WTC11 (cell line): Measurements from ENCODE around the gene PAWR. TPM values are rescaled to one million over a fixed set of nuclear protein-coding genes. Genes with fewer than 3 reads are reported as not detected.

Experiments
- ATAC-seq: fragments of 200-7000 bp; cut with Tn5 transposase; 2 replicates; pipeline ENCODE4 v1.10.0; 2021; ENCODE audit warnings: mild to moderate bottlenecking, moderate library complexity
- CTCF ChIA-PET: fragments of 300-600 bp; sonication (Branson Sonifier 250); formaldehyde crosslinking; loops from one replicate; lab custom pipeline; 2021; ENCODE audit warnings: antibody characterized with exemption; lab: Charles Lee
- POLR2A ChIA-PET: fragments of 350-600 bp; sonication (Branson Sonifier 250); formaldehyde crosslinking; loops from one replicate; lab custom pipeline; 2021; ENCODE audit warnings: antibody characterized with exemption; lab: Charles Lee
- DNase-seq: peaks from one replicate; pipeline ENCODE4 v3.0.0; 2021; ENCODE audit warnings: low spot score
- H3K27ac Mint-ChIP-seq: 2 replicates; pipeline ENCODE4 v1.8.0; 2021; ENCODE audit warnings: mixed read lengths
- H3K27me3 Mint-ChIP-seq: 2 replicates; pipeline ENCODE4 v1.8.0; 2021; ENCODE audit warnings: low read depth, mild to moderate bottlenecking, moderate library complexity, mixed read lengths
- H3K36me3 Mint-ChIP-seq: 2 replicates; pipeline ENCODE4 v1.8.0; 2021; ENCODE audit warnings: mixed read lengths
- H3K4me1 Mint-ChIP-seq: 2 replicates; pipeline ENCODE4 v1.8.0; 2022; ENCODE audit warnings: mixed read lengths
- H3K4me3 Mint-ChIP-seq: 2 replicates; pipeline ENCODE4 v1.8.0; 2021; ENCODE audit warnings: mild to moderate bottlenecking, moderate library complexity, mixed read lengths
- H3K9me3 Mint-ChIP-seq: 2 replicates; pipeline ENCODE4 v1.8.0; 2021; ENCODE audit warnings: mixed read lengths
- ATF1 ChIP-seq: sonication (generic); formaldehyde crosslinking; IDR thresholded peaks from 2 replicates; pipeline ENCODE4 v1.8.1; 2023; ENCODE audit warnings: mild to moderate bottlenecking, moderate library complexity, missing genetic modification reagents
- CBFB ChIP-seq: sonication (generic); formaldehyde crosslinking; IDR thresholded peaks from 2 replicates; pipeline ENCODE4 v1.8.1; 2022; ENCODE audit warnings: mild to moderate bottlenecking, low read depth, missing genetic modification reagents
- ESRRA ChIP-seq: sonication (generic); formaldehyde crosslinking; IDR thresholded peaks from 2 replicates; pipeline ENCODE4 v1.8.1; 2022; ENCODE audit warnings: mild to moderate bottlenecking, missing genetic modification reagents, borderline replicate concordance
- ETV6 ChIP-seq: sonication (generic); formaldehyde crosslinking; IDR thresholded peaks from 2 replicates; pipeline ENCODE4 v1.8.1; 2022; ENCODE audit warnings: mild to moderate bottlenecking, missing genetic modification reagents
- FOXP1 ChIP-seq: sonication (generic); formaldehyde crosslinking; IDR thresholded peaks from 2 replicates; pipeline ENCODE4 v1.8.0; 2022; ENCODE audit warnings: missing genetic modification reagents, mild to moderate bottlenecking, moderate library complexity, borderline replicate concordance
- GTF2I ChIP-seq: fragments of 250-450 bp; sonication (Bioruptor Pico); conservative IDR thresholded peaks from 2 replicates; pipeline ENCODE4 v1.4.0; 2021; ENCODE audit warnings: mild to moderate bottlenecking
- JAZF1 ChIP-seq: fragments of 250-450 bp; sonication (Bioruptor Pico); IDR thresholded peaks from 2 replicates; pipeline ENCODE4 v1.9.0; 2021; ENCODE audit warnings: moderate library complexity, mild to moderate bottlenecking, inconsistent platforms
- JUN ChIP-seq: sonication (generic); formaldehyde crosslinking; IDR thresholded peaks from 2 replicates; pipeline ENCODE4 v1.8.0; 2023; ENCODE audit warnings: mild to moderate bottlenecking, missing genetic modification reagents
- NFE2L1 ChIP-seq: sonication (generic); formaldehyde crosslinking; IDR thresholded peaks from 2 replicates; pipeline ENCODE4 v1.8.1; 2023; ENCODE audit warnings: missing genetic modification reagents
- OVOL2 ChIP-seq: fragments of 250-450 bp; sonication (Bioruptor Pico); IDR thresholded peaks from 2 replicates; pipeline ENCODE4 v1.9.0; 2021; ENCODE audit warnings: mild to moderate bottlenecking, borderline replicate concordance
- SMAD3 ChIP-seq: sonication (generic); formaldehyde crosslinking; IDR thresholded peaks from 2 replicates; pipeline ENCODE4 v1.8.0; 2022; ENCODE audit warnings: missing genetic modification reagents, mild to moderate bottlenecking, borderline replicate concordance
- TEAD1 ChIP-seq: sonication (generic); formaldehyde crosslinking; IDR thresholded peaks from 2 replicates; pipeline ENCODE4 v1.8.0; 2022; ENCODE audit warnings: mild to moderate bottlenecking, missing genetic modification reagents
- total RNA-seq: library from RNA; stranded (reverse); gene quantifications from 3 replicates; pipeline ENCODE4 v1.2.3, GENCODE V29; 2021
- TF ChIP-seq, protein P1 (sequence below): sonication (generic); formaldehyde crosslinking; IDR thresholded peaks from 2 replicates; pipeline ENCODE4 v1.8.1; 2023; ENCODE audit warnings: mild to moderate bottlenecking, missing genetic modification reagents
- TF ChIP-seq, protein P2 (sequence below): fragments of 250-450 bp; sonication (Bioruptor Pico); IDR thresholded peaks from 2 replicates; pipeline ENCODE4 v1.9.0; 2021; ENCODE audit warnings: moderate library complexity, mild to moderate bottlenecking, inconsistent platforms, borderline replicate concordance
- TF ChIP-seq, protein P3 (sequence below): sonication (generic); formaldehyde crosslinking; IDR thresholded peaks from 2 replicates; pipeline ENCODE4 v1.8.0; 2023; ENCODE audit warnings: mild to moderate bottlenecking, missing genetic modification reagents
- TF ChIP-seq, protein P4 (sequence below): sonication (generic); formaldehyde crosslinking; IDR thresholded peaks from 2 replicates; pipeline ENCODE4 v1.8.1; 2022; ENCODE audit warnings: low read depth, missing genetic modification reagents, borderline replicate concordance
- TF ChIP-seq, protein P5 (sequence below): sonication (generic); formaldehyde crosslinking; IDR thresholded peaks from 2 replicates; pipeline ENCODE4 v1.8.0; 2022; ENCODE audit warnings: mild to moderate bottlenecking, missing genetic modification reagents
- TF ChIP-seq, protein P6 (sequence below): fragments of 200-600 bp; IDR thresholded peaks from 2 replicates; pipeline ENCODE4 v1.8.0; 2022; ENCODE audit warnings: antibody characterized with exemption
- TF ChIP-seq, protein P7 (sequence below): sonication (generic); formaldehyde crosslinking; IDR thresholded peaks from 2 replicates; pipeline ENCODE4 v1.8.0; 2022; ENCODE audit warnings: mild to moderate bottlenecking, missing genetic modification reagents
- TF ChIP-seq, protein P8 (sequence below): sonication (generic); formaldehyde crosslinking; IDR thresholded peaks from 2 replicates; pipeline ENCODE4 v1.8.1; 2022; ENCODE audit warnings: low read depth, mild to moderate bottlenecking, moderate library complexity, missing genetic modification reagents, borderline replicate concordance
- TF ChIP-seq, protein P9 (sequence below): fragments of 250-450 bp; sonication (Bioruptor Pico); IDR thresholded peaks from 2 replicates; pipeline ENCODE4 v1.9.0; 2021; ENCODE audit warnings: mild to moderate bottlenecking
- TF ChIP-seq, protein P10 (sequence below): fragments of 250-450 bp; sonication (Bioruptor Pico); IDR thresholded peaks from 2 replicates; pipeline ENCODE4 v1.8.0; 2021; ENCODE audit warnings: mild to moderate bottlenecking

Gene PAWR
- total RNA-seq, 1 experiment from 2014 or later, result 397 TPM

DNA sequence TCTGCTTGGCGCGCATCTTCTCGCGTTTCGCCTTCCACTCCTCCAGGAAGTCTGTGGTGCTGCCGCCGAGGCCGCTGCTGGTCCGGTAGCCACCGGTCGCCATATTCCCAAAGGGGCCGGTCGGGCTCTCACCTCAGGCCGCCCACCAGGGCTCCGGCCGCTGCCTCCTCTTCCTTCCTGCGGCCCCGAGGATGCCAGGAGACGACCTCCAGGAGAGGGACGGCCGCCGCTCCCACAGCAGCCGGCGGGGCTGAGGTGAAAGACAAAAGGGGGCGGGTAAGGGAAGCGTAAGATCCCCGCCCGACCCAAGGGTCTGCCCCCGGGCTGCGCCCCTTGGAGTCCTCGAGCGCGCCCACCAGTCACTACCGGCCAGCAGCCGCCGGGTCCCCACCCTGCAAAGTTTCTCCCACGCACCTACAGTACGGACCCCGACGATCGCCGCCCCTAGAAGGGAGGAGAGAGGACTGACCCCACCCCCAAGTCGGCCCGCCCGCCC is 574 bp downstream of the PAWR start:
- Mint-ChIP-seq H3K4me1 (peaks cover 40% of the 10 kb centered on the region), H3K27ac (0 out of 2 replicates have a peak overlapping the region, but pooled peaks have one; percentile 78), H3K9me3 (peaks cover 5% of the 10 kb centered on the region), H3K36me3 (peaks cover 33% of the 10 kb centered on the region), H3K27me3 (no peaks in the 10 kb centered on the region; the same call in 1 of the 2 replicates), H3K4me3 (peak overlapping the region; percentile 85)
- DNase-seq (peak; percentile 61), ATAC-seq (peak; percentile 4)
- CTCF ChIA-PET, result interaction anchor here (0.6 to 1.6 kb wide), 7 partner anchors 17 to 430 kb away, joined by 3 to 7 read pairs (median 5); no protein-coding TSS in a partner anchor
- POLR2A ChIA-PET, result interaction anchor here (0.5 to 3.6 kb wide), 4 partner anchors 8 to 151 kb away, joined by 3 to 27 read pairs (median 3); no protein-coding TSS in a partner anchor
- TF ChIP-seq FOXP1 (CRISPR knock-in tag) (no peak), TEAD1 (CRISPR knock-in tag) (no peak), ESRRA (CRISPR knock-in tag) (peak; percentile 40; the same call in 1 of the 2 replicates), ETV6 (CRISPR knock-in tag) (no peak), CBFB (CRISPR knock-in tag) (peak; percentile 37; the same call in 1 of the 2 replicates), OVOL2 (CRISPR knock-in tag) (no peak), ATF1 (no peak), GTF2I (CRISPR knock-in tag) (no peak), JUN (CRISPR knock-in tag) (no peak), NFE2L1 (no peak), SMAD3 (CRISPR knock-in tag) (peak; percentile 11; the same call in 1 of the 2 replicates), JAZF1 (no peak)
- TF ChIP-seq, protein P1, sequence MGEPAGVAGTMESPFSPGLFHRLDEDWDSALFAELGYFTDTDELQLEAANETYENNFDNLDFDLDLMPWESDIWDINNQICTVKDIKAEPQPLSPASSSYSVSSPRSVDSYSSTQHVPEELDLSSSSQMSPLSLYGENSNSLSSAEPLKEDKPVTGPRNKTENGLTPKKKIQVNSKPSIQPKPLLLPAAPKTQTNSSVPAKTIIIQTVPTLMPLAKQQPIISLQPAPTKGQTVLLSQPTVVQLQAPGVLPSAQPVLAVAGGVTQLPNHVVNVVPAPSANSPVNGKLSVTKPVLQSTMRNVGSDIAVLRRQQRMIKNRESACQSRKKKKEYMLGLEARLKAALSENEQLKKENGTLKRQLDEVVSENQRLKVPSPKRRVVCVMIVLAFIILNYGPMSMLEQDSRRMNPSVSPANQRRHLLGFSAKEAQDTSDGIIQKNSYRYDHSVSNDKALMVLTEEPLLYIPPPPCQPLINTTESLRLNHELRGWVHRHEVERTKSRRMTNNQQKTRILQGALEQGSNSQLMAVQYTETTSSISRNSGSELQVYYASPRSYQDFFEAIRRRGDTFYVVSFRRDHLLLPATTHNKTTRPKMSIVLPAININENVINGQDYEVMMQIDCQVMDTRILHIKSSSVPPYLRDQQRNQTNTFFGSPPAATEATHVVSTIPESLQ, result no peak
- TF ChIP-seq, protein P2, sequence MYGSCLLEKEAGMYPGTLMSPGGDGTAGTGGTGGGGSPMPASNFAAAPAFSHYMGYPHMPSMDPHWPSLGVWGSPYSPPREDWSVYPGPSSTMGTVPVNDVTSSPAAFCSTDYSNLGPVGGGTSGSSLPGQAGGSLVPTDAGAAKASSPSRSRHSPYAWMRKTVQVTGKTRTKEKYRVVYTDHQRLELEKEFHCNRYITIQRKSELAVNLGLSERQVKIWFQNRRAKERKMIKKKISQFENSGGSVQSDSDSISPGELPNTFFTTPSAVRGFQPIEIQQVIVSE (CRISPR knock-in tag), result no peak
- TF ChIP-seq, protein P3, sequence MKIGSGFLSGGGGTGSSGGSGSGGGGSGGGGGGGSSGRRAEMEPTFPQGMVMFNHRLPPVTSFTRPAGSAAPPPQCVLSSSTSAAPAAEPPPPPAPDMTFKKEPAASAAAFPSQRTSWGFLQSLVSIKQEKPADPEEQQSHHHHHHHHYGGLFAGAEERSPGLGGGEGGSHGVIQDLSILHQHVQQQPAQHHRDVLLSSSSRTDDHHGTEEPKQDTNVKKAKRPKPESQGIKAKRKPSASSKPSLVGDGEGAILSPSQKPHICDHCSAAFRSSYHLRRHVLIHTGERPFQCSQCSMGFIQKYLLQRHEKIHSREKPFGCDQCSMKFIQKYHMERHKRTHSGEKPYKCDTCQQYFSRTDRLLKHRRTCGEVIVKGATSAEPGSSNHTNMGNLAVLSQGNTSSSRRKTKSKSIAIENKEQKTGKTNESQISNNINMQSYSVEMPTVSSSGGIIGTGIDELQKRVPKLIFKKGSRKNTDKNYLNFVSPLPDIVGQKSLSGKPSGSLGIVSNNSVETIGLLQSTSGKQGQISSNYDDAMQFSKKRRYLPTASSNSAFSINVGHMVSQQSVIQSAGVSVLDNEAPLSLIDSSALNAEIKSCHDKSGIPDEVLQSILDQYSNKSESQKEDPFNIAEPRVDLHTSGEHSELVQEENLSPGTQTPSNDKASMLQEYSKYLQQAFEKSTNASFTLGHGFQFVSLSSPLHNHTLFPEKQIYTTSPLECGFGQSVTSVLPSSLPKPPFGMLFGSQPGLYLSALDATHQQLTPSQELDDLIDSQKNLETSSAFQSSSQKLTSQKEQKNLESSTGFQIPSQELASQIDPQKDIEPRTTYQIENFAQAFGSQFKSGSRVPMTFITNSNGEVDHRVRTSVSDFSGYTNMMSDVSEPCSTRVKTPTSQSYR (CRISPR knock-in tag), result 0 out of 2 replicates have a peak, but pooled peaks have one; percentile 41
- TF ChIP-seq, protein P4, sequence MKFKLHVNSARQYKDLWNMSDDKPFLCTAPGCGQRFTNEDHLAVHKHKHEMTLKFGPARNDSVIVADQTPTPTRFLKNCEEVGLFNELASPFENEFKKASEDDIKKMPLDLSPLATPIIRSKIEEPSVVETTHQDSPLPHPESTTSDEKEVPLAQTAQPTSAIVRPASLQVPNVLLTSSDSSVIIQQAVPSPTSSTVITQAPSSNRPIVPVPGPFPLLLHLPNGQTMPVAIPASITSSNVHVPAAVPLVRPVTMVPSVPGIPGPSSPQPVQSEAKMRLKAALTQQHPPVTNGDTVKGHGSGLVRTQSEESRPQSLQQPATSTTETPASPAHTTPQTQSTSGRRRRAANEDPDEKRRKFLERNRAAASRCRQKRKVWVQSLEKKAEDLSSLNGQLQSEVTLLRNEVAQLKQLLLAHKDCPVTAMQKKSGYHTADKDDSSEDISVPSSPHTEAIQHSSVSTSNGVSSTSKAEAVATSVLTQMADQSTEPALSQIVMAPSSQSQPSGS (CRISPR knock-in tag), result no peak
- TF ChIP-seq, protein P5, sequence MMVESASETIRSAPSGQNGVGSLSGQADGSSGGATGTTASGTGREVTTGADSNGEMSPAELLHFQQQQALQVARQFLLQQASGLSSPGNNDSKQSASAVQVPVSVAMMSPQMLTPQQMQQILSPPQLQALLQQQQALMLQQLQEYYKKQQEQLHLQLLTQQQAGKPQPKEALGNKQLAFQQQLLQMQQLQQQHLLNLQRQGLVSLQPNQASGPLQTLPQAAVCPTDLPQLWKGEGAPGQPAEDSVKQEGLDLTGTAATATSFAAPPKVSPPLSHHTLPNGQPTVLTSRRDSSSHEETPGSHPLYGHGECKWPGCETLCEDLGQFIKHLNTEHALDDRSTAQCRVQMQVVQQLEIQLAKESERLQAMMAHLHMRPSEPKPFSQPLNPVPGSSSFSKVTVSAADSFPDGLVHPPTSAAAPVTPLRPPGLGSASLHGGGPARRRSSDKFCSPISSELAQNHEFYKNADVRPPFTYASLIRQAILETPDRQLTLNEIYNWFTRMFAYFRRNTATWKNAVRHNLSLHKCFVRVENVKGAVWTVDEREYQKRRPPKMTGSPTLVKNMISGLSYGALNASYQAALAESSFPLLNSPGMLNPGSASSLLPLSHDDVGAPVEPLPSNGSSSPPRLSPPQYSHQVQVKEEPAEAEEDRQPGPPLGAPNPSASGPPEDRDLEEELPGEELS (CRISPR knock-in tag), result no peak; the same call in 1 of the 2 replicates
- TF ChIP-seq, protein P6, sequence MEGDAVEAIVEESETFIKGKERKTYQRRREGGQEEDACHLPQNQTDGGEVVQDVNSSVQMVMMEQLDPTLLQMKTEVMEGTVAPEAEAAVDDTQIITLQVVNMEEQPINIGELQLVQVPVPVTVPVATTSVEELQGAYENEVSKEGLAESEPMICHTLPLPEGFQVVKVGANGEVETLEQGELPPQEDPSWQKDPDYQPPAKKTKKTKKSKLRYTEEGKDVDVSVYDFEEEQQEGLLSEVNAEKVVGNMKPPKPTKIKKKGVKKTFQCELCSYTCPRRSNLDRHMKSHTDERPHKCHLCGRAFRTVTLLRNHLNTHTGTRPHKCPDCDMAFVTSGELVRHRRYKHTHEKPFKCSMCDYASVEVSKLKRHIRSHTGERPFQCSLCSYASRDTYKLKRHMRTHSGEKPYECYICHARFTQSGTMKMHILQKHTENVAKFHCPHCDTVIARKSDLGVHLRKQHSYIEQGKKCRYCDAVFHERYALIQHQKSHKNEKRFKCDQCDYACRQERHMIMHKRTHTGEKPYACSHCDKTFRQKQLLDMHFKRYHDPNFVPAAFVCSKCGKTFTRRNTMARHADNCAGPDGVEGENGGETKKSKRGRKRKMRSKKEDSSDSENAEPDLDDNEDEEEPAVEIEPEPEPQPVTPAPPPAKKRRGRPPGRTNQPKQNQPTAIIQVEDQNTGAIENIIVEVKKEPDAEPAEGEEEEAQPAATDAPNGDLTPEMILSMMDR, result no peak
- TF ChIP-seq, protein P7, sequence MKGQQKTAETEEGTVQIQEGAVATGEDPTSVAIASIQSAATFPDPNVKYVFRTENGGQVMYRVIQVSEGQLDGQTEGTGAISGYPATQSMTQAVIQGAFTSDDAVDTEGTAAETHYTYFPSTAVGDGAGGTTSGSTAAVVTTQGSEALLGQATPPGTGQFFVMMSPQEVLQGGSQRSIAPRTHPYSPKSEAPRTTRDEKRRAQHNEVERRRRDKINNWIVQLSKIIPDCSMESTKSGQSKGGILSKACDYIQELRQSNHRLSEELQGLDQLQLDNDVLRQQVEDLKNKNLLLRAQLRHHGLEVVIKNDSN (CRISPR knock-in tag), result no peak
- TF ChIP-seq, protein P8, sequence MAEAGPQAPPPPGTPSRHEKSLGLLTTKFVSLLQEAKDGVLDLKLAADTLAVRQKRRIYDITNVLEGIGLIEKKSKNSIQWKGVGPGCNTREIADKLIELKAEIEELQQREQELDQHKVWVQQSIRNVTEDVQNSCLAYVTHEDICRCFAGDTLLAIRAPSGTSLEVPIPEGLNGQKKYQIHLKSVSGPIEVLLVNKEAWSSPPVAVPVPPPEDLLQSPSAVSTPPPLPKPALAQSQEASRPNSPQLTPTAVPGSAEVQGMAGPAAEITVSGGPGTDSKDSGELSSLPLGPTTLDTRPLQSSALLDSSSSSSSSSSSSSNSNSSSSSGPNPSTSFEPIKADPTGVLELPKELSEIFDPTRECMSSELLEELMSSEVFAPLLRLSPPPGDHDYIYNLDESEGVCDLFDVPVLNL (CRISPR knock-in tag), result 0 out of 2 replicates have a peak, but pooled peaks have one; percentile 57
- TF ChIP-seq, protein P9, sequence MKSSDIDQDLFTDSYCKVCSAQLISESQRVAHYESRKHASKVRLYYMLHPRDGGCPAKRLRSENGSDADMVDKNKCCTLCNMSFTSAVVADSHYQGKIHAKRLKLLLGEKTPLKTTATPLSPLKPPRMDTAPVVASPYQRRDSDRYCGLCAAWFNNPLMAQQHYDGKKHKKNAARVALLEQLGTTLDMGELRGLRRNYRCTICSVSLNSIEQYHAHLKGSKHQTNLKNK (CRISPR knock-in tag), result no peak
- TF ChIP-seq, protein P10, sequence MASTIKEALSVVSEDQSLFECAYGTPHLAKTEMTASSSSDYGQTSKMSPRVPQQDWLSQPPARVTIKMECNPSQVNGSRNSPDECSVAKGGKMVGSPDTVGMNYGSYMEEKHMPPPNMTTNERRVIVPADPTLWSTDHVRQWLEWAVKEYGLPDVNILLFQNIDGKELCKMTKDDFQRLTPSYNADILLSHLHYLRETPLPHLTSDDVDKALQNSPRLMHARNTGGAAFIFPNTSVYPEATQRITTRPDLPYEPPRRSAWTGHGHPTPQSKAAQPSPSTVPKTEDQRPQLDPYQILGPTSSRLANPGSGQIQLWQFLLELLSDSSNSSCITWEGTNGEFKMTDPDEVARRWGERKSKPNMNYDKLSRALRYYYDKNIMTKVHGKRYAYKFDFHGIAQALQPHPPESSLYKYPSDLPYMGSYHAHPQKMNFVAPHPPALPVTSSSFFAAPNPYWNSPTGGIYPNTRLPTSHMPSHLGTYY (CRISPR knock-in tag), result no peak
